ENCODE measurements around the gene DPYSL4. TPM values are rescaled to one million over a fixed set of nuclear protein-coding genes. Genes with fewer than 3 reads are reported as not detected.
A peak's percentile ranks its signal among the peaks of the same experiment; 100 is the strongest.

DPYSL4 gene
- total and polyA plus RNA-seq, 4 experiments from 2014 or later = 0.21 to 1.8 (median 0.41) TPM

DNA sequence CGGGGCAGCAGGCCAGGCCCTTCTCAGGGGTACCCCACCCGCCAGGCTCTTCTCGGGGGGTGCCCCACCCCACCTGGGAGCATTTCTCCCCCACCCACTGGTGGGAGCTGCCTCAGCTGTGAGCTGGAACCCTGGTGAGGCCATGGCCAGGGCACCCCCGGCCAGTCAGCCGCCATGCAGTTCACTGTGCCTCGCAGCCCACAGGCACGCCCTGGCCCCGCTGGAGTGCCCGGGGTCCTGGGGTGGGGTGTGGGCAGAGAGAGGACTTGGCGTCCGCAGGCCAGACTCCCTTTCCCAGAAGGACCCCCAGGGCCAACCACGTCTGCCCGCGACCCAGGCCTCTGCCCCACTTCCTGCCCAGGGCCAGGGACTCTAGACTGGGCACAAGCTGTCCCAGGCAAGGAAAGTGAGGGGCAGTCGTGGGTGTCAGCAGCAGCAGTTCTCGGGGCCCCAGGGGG, 13.1 kb downstream of the DPYSL4 start:
- ChIA-PET CTCF (ENCODE audit: partially characterized antibody) (no interaction called here), POLR2A (ENCODE audit: partially characterized antibody) (no interaction called here)
- no peak for DNase-seq
- Histone ChIP-seq H3K36me3 (ENCODE audit: insufficient read depth, low read length) (no peaks in the 10 kb centered on the region), H3K27me3 (ENCODE audit: insufficient read depth, low read length) (no peaks in the 10 kb centered on the region), H3K27ac (ENCODE audit: low read depth, low read length) (no peak overlapping the region), H3K9me3 (ENCODE audit: control insufficient read depth in 1 of 2, low read length in 2 of 2) (no peaks in the 10 kb centered on the region), H3K4me3 (ENCODE audit: low read length in 2 of 2) (no peak overlapping the region), H3K4me1 (ENCODE audit: insufficient read depth, low read length) (no peaks in the 10 kb centered on the region)
- intact Hi-C loops (cut with micrococcal nuclease) = no loop called here
- Mint-ChIP-seq H3K36me3 (no peaks in the 10 kb centered on the region), H3K27ac (no peak overlapping the region), H3K4me1 (no peaks in the 10 kb centered on the region), H3K27me3 (peaks cover 0 to 2% of the 10 kb centered on the region in 2 donors), H3K9me3 (no peaks in the 10 kb centered on the region), H3K4me3 (no peak overlapping the region)

DNA sequence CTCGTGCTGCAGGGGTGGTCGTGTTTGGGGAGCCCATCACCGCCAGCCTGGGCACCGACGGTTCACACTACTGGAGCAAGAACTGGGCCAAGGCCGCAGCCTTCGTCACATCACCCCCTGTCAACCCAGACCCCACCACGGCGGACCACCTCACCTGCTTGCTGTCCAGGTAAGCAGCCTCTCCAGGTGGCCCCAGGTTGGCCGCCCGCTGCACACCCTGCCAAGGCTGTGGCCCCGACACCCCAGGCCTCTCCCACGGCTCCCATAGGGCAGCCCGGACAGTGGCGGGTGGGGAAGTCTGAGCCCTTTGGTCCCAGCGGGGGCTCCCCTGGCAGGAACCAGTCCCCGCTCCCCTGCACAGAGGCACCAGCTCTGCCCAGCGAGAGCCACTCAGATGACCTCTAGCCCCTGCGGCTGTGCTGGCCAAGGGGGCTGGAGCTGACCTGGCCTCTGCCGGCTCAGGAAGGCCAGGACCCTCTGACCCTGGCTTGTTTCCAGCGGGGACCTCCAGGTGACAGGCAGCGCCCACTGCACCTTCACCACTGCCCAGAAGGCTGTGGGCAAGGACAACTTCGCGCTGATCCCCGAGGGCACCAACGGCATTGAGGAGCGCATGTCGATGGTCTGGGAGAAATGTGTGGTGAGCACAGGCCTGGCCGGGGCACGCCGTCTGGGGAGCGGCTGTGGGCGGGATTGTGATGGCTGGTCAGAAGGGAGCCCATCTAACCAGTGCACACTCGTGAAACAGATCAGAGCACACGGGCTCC, 13.8 kb downstream of the DPYSL4 start:
- no peaks in the 10 kb centered on the region for H3K36me3 Mint-ChIP-seq
- POLR2A ChIA-PET (ENCODE audit: partially characterized antibody) = no interaction called here

DNA sequence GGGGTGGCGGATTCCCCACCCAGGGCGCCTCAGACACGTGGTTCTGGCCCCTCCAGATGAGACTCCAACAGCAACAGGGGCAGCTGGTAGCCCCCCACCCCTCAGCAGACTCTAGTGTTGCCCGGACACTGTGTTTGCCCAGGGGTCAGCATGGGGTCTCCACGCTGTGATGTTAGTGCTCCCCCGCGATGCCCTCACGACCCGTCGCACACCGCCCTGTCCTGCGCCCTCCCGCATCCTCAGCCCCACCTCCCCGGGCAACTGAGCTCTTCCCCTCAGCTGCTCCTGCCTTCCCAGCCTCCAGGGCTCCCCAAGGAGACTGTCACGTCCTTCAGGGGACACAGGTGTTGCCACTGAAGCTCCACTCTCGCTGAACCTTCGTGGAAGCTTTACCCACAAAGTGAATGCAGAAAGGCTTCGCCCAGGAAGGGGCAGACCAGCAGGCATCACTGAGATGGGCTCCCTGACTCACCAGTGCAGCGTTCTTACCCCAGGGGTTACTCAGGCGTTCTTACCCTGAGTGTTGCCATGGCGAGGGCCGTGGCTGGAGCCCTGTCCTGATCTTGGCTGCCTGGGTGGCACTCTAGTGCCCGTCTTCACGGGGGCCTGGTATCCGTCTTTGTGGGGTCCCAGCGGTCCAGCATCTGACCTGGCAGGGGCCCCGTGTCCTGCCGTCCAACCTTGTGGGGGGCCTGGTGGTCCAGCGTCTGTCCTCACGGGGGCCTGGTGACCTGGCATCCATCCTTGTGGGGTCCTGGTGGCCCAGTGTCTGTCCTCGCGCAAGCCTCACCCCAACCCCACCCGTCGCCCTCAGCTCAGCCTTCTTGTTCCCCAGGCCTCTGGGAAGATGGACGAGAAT, 14.6 kb downstream of the DPYSL4 start:
- ChIA-PET POLR2A (ENCODE audit: partially characterized antibody) (no interaction called here), CTCF (ENCODE audit: partially characterized antibody) (no interaction called here)
- Histone ChIP-seq H3K27me3 (ENCODE audit: insufficient read depth, low read length) (no peaks in the 10 kb centered on the region), H3K36me3 (ENCODE audit: insufficient read depth, low read length) (no peaks in the 10 kb centered on the region), H3K27ac (ENCODE audit: low read depth, low read length) (no peak overlapping the region), H3K4me3 (ENCODE audit: low read length in 2 of 2) (no peak overlapping the region), H3K4me1 (ENCODE audit: insufficient read depth, low read length) (no peaks in the 10 kb centered on the region), H3K9me3 (ENCODE audit: control insufficient read depth in 1 of 2, low read length in 2 of 2) (no peaks in the 10 kb centered on the region)
- Mint-ChIP-seq H3K27me3 (no peaks in the 10 kb centered on the region), H3K27ac (no peak overlapping the region), H3K36me3 (no peaks in the 10 kb centered on the region), H3K9me3 (no peaks in the 10 kb centered on the region), H3K4me3 (no peak overlapping the region), H3K4me1 (no peaks in the 10 kb centered on the region)
- DNase-seq = no peak
- intact Hi-C loops (cut with micrococcal nuclease) = no loop called here

More for the DNA sequence above, 13.8 kb downstream of the DPYSL4 start:
- H3K27me3 Mint-ChIP-seq = no peaks in the 10 kb centered on the region
- no peaks in the 10 kb centered on the region for H3K4me1 Mint-ChIP-seq
- no peaks in the 10 kb centered on the region for H3K9me3 Mint-ChIP-seq
- Histone ChIP-seq H3K4me1 (ENCODE audit: insufficient read depth, low read length) (no peaks in the 10 kb centered on the region), H3K27me3 (ENCODE audit: insufficient read depth, low read length) (no peaks in the 10 kb centered on the region), H3K9me3 (ENCODE audit: control insufficient read depth in 1 of 2, low read length in 2 of 2) (no peaks in the 10 kb centered on the region), H3K4me3 (ENCODE audit: low read length in 2 of 2) (no peak overlapping the region), H3K27ac (ENCODE audit: low read depth, low read length) (no peak overlapping the region), H3K36me3 (ENCODE audit: insufficient read depth, low read length) (no peaks in the 10 kb centered on the region)
- H3K4me3 Mint-ChIP-seq = no peak overlapping the region
- no peak overlapping the region for H3K27ac Mint-ChIP-seq
- intact Hi-C loops (cut with micrococcal nuclease) = no loop called here
- CTCF ChIA-PET (ENCODE audit: partially characterized antibody) = no interaction called here
- no peak for DNase-seq

DNA sequence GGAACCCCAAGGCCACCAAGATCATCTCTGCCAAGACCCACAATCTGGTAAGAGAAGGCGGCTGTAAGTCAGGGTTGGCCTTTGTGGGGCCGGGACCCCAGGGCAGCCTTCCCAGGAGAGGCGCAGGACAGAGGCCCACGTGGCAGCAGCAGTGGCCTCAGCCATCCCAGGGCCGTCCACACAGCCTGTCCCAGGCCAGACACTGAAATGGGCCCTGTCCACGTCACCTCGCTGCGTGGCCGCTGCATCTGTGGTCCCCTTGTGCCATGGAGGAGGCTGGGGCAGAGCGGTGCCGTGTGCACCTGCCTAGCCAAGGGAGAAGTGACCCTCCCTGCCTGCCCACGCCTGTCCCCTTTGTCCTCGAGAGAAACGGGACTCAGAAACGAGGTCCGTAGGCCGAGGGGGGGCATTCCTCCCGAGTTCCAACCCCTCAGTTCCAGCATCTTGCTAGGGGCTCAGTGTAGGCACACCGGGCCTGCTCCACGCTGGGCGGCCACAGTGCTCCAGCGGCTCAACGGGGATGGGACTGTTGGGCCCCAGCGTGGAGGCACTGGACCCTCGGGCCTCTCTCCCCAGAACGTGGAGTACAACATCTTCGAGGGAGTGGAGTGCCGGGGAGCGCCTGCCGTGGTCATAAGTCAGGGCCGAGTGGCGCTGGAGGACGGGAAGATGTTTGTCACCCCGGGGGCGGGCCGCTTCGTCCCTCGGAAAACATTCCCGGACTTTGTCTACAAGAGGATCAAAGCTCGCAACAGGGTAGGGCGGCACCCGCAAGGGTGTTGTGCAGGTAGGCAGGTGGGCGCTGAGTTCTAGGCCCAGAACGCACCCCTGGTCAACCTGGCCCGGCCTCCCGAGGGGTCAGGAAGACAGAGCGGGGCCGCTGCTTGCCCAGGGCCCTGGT, 15.6 kb downstream of the DPYSL4 start:
- DNase-seq = no peak
- CTCF ChIA-PET (ENCODE audit: partially characterized antibody) = no interaction called here
- H3K4me1 ChIP-seq (ENCODE audit: insufficient read depth, low read length) = no peaks in the 10 kb centered on the region
- Mint-ChIP-seq H3K4me3 (no peak overlapping the region), H3K36me3 (no peaks in the 10 kb centered on the region), H3K4me1 (no peaks in the 10 kb centered on the region), H3K27ac (no peak overlapping the region), H3K9me3 (no peaks in the 10 kb centered on the region), H3K27me3 (no peaks in the 10 kb centered on the region)
- H3K4me3 ChIP-seq (ENCODE audit: low read length in 2 of 2) = no peak overlapping the region
- no peaks in the 10 kb centered on the region for H3K36me3 ChIP-seq (ENCODE audit: insufficient read depth, low read length)
- POLR2A ChIA-PET (ENCODE audit: partially characterized antibody) = no interaction called here
- no peaks in the 10 kb centered on the region for H3K27me3 ChIP-seq (ENCODE audit: insufficient read depth, low read length)
- no peak overlapping the region for H3K27ac ChIP-seq (ENCODE audit: low read depth, low read length)
- H3K9me3 ChIP-seq (ENCODE audit: control insufficient read depth in 1 of 2, low read length in 2 of 2) = no peaks in the 10 kb centered on the region
- intact Hi-C loops (cut with micrococcal nuclease) = no loop called here

DNA sequence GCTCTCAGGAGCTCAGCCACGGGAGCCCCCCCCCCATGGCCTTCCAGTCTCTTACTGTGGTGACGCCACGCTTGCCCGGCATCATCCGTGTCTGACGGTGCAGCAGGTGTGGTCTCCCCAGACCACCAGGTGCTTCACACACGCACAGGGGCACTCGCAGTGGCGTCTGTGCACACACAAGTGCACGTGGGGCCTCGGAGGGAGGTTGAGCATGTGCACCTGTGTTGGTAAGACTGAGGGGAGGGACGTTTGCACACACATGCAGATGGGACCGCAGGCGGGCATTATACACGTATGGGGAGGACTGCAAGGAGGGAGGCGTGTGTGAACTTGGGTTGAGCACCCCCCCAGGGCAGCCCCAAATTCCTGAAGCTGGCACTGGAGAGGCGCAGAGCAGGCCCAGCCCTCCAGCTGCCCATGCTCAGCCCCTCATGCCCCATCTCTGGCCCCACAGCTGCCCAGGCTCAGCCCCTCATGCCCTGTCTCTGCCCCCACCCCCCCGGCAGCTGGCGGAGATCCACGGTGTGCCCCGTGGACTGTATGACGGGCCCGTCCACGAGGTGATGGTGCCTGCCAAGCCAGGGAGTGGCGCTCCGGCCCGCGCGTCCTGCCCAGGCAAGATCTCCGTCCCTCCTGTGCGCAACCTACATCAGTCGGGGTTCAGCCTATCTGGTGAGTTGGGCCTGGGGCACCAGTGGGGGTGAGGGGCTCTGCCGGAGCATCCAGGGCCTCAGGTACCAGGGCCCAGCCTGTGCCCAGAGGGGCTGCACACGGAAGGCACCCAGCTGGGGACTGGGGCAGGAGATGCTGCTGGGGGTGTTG, 16.7 kb downstream of the DPYSL4 start:
- H3K27ac ChIP-seq (ENCODE audit: low read depth, low read length) = no peak overlapping the region
- H3K4me1 ChIP-seq (ENCODE audit: insufficient read depth, low read length) = no peaks in the 10 kb centered on the region
- H3K4me1 Mint-ChIP-seq = no peaks in the 10 kb centered on the region
- ChIA-PET CTCF (ENCODE audit: partially characterized antibody) (no interaction called here), POLR2A (ENCODE audit: partially characterized antibody) (no interaction called here)
- no peak overlapping the region for H3K4me3 ChIP-seq (ENCODE audit: low read length in 2 of 2)
- H3K27me3 ChIP-seq (ENCODE audit: insufficient read depth, low read length) = no peaks in the 10 kb centered on the region
- no peaks in the 10 kb centered on the region for H3K27me3 Mint-ChIP-seq
- H3K4me3 Mint-ChIP-seq = peak overlapping the region in 1 of 8 donors; percentile 36
- no peak overlapping the region for H3K27ac Mint-ChIP-seq
- peaks cover 0 to under 1% of the 10 kb centered on the region in 2 donors for H3K36me3 Mint-ChIP-seq
- H3K9me3 ChIP-seq (ENCODE audit: control insufficient read depth in 1 of 2, low read length in 2 of 2) = no peaks in the 10 kb centered on the region
- no peaks in the 10 kb centered on the region for H3K36me3 ChIP-seq (ENCODE audit: insufficient read depth, low read length)
- no peaks in the 10 kb centered on the region for H3K9me3 Mint-ChIP-seq
- DNase-seq = no peak
- intact Hi-C loops (cut with micrococcal nuclease) = no loop called here

DNA sequence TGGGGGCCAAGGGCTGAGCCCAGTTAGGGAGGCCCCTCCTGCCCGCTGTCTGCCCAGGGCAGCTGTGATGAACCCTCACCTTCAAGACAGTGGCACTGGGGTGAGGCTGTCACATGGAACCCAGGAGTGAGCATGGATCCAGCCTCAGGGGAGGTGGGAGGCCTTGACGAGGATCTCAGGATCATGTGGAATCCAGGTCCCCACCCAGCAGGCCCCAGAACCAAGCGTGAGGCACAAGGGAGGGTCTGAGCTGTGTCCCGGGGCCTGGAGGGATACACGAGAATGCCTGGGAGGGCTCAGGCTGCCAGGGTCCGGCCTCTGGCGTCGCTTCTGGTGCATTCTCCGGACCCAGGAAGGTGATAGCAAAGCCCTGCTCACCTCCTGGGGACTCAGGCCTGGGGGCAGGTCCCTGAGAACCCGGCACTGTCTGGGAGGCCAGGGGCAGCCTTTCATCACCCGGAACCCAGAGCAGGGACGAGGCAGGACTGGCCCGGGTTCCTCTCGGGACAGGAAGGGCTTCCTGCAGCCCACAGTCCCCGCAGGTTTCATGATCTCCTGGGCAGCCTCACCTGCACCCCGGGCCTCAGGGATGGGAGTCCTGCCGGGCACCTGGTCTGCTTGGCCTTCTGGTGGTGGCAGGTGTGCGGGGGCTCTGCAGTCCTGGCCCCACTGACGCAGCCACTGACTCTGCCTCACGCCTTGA, 17.5 kb downstream of the DPYSL4 start:
- ChIA-PET POLR2A (ENCODE audit: partially characterized antibody) (no interaction called here), CTCF (ENCODE audit: partially characterized antibody) (no interaction called here)
- intact Hi-C loops (cut with micrococcal nuclease) = no loop called here
- Mint-ChIP-seq H3K4me1 (no peaks in the 10 kb centered on the region), H3K4me3 (no peak overlapping the region), H3K27me3 (no peaks in the 10 kb centered on the region), H3K36me3 (peaks cover 0 to 1% of the 10 kb centered on the region in 2 donors), H3K27ac (peak overlapping the region in 1 of 7 donors; percentile 42), H3K9me3 (no peaks in the 10 kb centered on the region)
- Histone ChIP-seq H3K4me3 (ENCODE audit: low read length in 2 of 2) (no peak overlapping the region), H3K9me3 (ENCODE audit: control insufficient read depth in 1 of 2, low read length in 2 of 2) (no peaks in the 10 kb centered on the region), H3K27me3 (ENCODE audit: insufficient read depth, low read length) (no peaks in the 10 kb centered on the region), H3K27ac (ENCODE audit: low read depth, low read length) (no peak overlapping the region), H3K4me1 (ENCODE audit: insufficient read depth, low read length) (no peaks in the 10 kb centered on the region), H3K36me3 (ENCODE audit: insufficient read depth, low read length) (no peaks in the 10 kb centered on the region)
- peak in 1 of 5 donors; percentile 23 for DNase-seq
